Activated CD8-positive, alpha-beta memory T cell treated with anti-CD3 and anti-CD28 coated beads, Interleukin-2, amount 10 ng/mL, durations not matched to agents 7 days and 5 days (primary cell): ENCODE data around the gene CXCL1. TPM values are rescaled to one million over a fixed set of nuclear protein-coding genes. Genes with fewer than 3 reads are reported as not detected.

ENCODE experiments used
- ATAC-seq: fragments of 150-1000 bp; cut with Tn5 transposase; one replicate; pipeline ENCODE4 v1.10.0; 2021; ENCODE audit warnings: moderate library complexity
- CTCF ChIA-PET: fragments of 350-600 bp; sonication (Branson Sonifier 250); formaldehyde crosslinking; loops from one replicate; lab custom pipeline; 2021; ENCODE audit warnings: antibody characterized with exemption; lab: Charles Lee
- DNase-seq: peaks from one replicate; pipeline ENCODE4 v3.0.0-alpha.2; 2020
- H3K27ac Mint-ChIP-seq: one replicate; pipeline ENCODE4 v1.8.0; 2021; ENCODE audit warnings: mild to moderate bottlenecking, mixed read lengths
- H3K27me3 Mint-ChIP-seq: one replicate; pipeline ENCODE4 v1.8.0; 2021; ENCODE audit warnings: mixed read lengths
- H3K36me3 Mint-ChIP-seq: one replicate; pipeline ENCODE4 v1.8.0; 2021; ENCODE audit warnings: mild to moderate bottlenecking, mixed read lengths
- H3K4me1 Mint-ChIP-seq: one replicate; pipeline ENCODE4 v1.8.0; 2021; ENCODE audit warnings: mixed read lengths
- H3K4me3 Mint-ChIP-seq: one replicate; pipeline ENCODE4 v1.8.0; 2021; ENCODE audit warnings: mild to moderate bottlenecking, moderate library complexity, mixed read lengths
- H3K9me3 Mint-ChIP-seq: one replicate; pipeline ENCODE4 v1.8.0; 2022; ENCODE audit warnings: low read depth, mixed read lengths
- total RNA-seq, 2 experiments: library from RNA; stranded (reverse); gene quantifications; one replicate each; pipeline ENCODE4 v1.2.3, GENCODE V29; 2021

Gene CXCL1
- total RNA-seq, 2 experiments from 2014 or later, result not detected

DNA sequence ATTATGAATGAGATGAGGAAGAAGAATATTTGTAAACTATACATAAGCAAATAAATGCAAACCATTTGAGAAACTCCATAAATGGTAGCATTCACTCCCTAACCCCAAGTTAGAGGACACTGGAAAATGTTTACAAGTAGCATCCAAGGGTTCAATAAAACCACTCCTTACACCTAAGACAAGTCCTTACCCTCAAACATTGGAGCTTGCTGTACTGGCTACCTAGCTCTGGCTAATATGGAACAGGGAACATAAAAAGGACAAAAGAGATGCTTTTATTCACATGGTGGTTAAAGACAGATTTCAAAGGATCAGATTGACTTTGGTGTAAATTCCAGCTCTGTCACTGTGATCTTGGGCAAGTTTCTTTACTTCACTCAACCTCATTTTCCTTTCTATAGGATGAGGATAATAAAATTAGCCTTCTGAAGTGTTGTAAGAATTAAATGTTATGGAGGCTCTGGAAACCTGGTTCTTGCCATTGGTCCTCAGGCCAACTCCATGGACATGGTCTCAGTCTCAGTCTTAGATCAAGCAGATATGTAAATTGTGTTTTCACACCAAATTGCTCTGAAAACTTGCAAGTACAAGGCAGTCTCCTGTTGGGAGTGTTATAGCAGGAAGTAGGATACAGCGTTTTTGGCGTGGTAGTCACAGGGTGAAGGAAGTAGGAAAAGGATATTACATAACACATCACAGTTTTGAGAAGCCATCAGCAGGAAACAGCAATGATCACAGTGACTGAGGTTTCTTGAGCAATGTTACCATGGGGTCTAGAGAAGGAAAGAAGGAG is 3.3 kb downstream of the CXCL1 start:
- Mint-ChIP-seq H3K27ac (no peak overlapping the region), H3K36me3 (no peaks in the 10 kb centered on the region), H3K4me1 (no peaks in the 10 kb centered on the region), H3K9me3 (no peaks in the 10 kb centered on the region), H3K27me3 (peaks cover 19% of the 10 kb centered on the region), H3K4me3 (no peak overlapping the region)
- DNase-seq, result no peak
- no peak for ATAC-seq
- CTCF ChIA-PET, result no interaction called here

DNA sequence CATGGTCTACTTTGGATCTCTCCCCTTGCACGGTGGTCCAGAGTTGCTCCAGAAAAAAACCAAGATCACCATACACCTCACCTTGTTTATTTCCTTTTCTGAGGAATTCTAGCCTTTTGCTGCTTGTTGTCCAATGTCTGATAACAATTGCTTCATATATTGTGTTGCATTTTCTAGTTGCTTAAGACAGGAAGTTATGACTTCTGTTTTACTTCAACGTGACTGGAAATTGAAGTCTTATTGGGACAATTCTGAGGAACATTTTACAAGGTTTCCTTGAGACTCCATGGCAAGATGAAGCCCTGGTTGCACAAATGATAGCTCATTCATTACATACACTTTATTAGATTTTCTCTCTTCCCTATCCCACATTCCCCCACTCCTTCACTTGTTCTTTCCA is 5.2 kb downstream of the CXCL1 start:
- Mint-ChIP-seq H3K9me3 (no peaks in the 10 kb centered on the region), H3K27me3 (peaks cover 7% of the 10 kb centered on the region), H3K4me3 (no peak overlapping the region), H3K36me3 (no peaks in the 10 kb centered on the region), H3K4me1 (no peaks in the 10 kb centered on the region), H3K27ac (no peak overlapping the region)
- no peak for DNase-seq
- no peak for ATAC-seq
- CTCF ChIA-PET, result no interaction called here

- Mint-ChIP-seq H3K27ac (no peak overlapping the region), H3K4me3 (no peak overlapping the region), H3K9me3 (no peaks in the 10 kb centered on the region), H3K36me3 (no peaks in the 10 kb centered on the region), H3K27me3 (no peaks in the 10 kb centered on the region), H3K4me1 (no peaks in the 10 kb centered on the region)
- no peak for DNase-seq
- CTCF ChIA-PET, result no interaction called here
- no peak for ATAC-seq
Measured at GRCh38 chr4:73875401-73875800, 6.2 kb downstream of the CXCL1 start.

DNA sequence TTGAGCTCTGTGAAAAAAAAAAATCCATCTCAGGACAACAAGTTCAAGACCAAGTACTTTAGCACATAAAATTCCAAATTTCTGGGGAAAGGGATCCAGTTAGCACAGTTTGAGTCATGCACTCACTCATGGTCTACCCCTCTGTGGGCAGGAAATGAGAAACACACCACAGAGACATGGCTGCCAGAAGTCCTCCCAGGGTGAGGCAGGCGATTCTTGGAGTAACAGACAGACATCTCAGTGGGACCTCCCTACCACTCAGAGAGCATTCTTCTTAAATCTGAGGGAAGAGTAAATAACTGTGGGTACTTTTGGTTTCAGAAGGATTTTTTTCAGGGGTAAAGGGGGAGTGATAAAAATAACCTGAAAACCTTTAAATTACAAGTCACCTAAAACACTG is 14.1 kb downstream of the CXCL1 start:
- Mint-ChIP-seq H3K4me1 (peaks cover 2% of the 10 kb centered on the region), H3K27ac (no peak overlapping the region), H3K36me3 (no peaks in the 10 kb centered on the region), H3K9me3 (no peaks in the 10 kb centered on the region), H3K4me3 (no peak overlapping the region), H3K27me3 (no peaks in the 10 kb centered on the region)
- ATAC-seq, result no peak
- DNase-seq, result no peak
- CTCF ChIA-PET, result no interaction called here

DNA sequence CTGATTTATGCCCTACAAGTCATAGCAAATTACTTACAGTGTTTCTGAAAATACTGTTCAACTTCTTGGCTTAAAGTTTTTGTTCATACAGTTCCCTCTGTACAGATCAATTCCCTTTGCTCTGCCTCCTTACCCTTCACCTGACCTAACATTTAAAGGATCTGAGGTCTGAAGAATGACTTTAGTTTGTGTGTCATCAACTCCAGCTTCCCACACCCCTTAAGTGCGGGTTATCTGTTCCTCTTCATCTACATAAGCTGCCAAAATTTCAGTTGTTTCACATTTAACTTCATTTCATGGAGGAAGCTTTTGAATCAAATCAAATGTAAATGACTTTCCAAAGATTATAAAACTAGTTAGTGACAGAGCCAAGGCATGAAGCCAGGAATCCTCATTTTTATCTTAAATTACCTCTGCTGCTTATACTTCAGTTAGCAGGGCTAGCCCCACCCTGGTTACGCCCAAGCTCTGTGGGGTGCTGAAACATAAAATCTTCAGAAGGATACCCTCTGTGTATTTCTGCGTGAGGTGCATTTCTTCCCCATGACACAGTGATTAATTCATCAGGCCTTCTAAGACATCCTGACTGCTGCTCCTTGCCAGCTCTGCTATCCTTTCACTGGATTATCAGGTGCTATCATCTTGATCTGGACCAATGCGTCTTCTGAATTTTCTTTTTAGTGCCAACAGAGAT is 16.5 kb downstream of the CXCL1 start:
- DNase-seq, result no peak
- no peaks in the 10 kb centered on the region for H3K27me3 Mint-ChIP-seq
- peaks cover 2% of the 10 kb centered on the region for H3K4me1 Mint-ChIP-seq
- H3K27ac Mint-ChIP-seq, result no peak overlapping the region
- no peak overlapping the region for H3K4me3 Mint-ChIP-seq
- no peak for ATAC-seq
- CTCF ChIA-PET, result no interaction called here
- no peaks in the 10 kb centered on the region for H3K36me3 Mint-ChIP-seq
- H3K9me3 Mint-ChIP-seq, result no peaks in the 10 kb centered on the region

DNA sequence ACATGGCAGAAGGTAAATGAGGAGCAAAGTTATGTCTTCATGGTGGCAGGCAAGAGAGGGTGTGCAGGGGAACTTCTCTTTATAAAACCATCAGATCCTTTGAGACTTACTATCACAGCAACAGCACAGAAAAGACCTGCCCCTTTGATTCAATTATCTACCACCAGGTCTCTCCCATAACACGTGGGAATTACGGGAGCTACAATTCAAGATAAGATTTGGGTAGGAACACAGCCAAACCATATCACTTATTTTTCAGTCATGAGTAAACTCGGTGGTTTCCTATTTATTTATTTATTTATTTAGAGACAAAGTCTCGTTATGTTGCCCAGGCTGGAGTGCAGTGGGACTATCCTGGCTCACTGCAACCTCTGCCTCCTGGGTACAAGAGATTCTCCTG is 22.1 kb downstream of the CXCL1 start:
- CTCF ChIA-PET, result no interaction called here
- H3K4me3 Mint-ChIP-seq, result no peak overlapping the region

GRCh38 chr4:73891739-73892405 is 22.7 kb downstream of the CXCL1 start:
- H3K27me3 Mint-ChIP-seq, result no peaks in the 10 kb centered on the region
- H3K4me1 Mint-ChIP-seq, result no peaks in the 10 kb centered on the region
- ATAC-seq, result no peak
- CTCF ChIA-PET, result no interaction called here
- H3K27ac Mint-ChIP-seq, result no peak overlapping the region
- DNase-seq, result no peak
- no peaks in the 10 kb centered on the region for H3K9me3 Mint-ChIP-seq
- no peak overlapping the region for H3K4me3 Mint-ChIP-seq
- H3K36me3 Mint-ChIP-seq, result no peaks in the 10 kb centered on the region

More for the DNA sequence above, 22.1 kb downstream of the CXCL1 start:
- H3K4me1 Mint-ChIP-seq, result no peaks in the 10 kb centered on the region
- no peaks in the 10 kb centered on the region for H3K27me3 Mint-ChIP-seq
- H3K27ac Mint-ChIP-seq, result no peak overlapping the region
- no peak for ATAC-seq
- no peak for DNase-seq
- no peaks in the 10 kb centered on the region for H3K9me3 Mint-ChIP-seq
- no peaks in the 10 kb centered on the region for H3K36me3 Mint-ChIP-seq

GRCh38 chr4:73892966-73893365 is 23.8 kb downstream of the CXCL1 start:
- H3K4me3 Mint-ChIP-seq, result no peak overlapping the region
- no peak overlapping the region for H3K27ac Mint-ChIP-seq
- H3K27me3 Mint-ChIP-seq, result no peaks in the 10 kb centered on the region
- ATAC-seq (no peak), DNase-seq (no peak)
- no peaks in the 10 kb centered on the region for H3K4me1 Mint-ChIP-seq
- H3K9me3 Mint-ChIP-seq, result no peaks in the 10 kb centered on the region
- CTCF ChIA-PET, result no interaction called here
- H3K36me3 Mint-ChIP-seq, result no peaks in the 10 kb centered on the region

DNA sequence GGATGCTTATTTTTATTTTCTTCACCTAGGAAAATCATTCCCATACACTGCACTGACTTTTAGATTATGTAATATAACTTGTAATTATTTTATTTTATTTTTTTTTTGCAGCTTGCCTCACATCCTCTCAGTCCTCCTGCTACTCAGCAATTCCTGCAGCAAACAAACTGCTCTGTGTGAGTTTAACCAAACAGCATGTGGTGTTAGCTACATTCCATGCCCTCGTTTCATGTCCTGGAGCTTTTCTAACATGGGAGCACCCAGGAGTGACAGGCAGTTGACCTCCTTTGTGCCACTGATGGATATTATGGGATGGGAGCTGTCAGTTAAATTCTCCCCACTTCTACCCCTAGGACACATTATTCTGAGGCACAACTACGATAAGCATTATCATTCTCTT is 24.8 kb downstream of the CXCL1 start:
- ATAC-seq, result no peak
- H3K36me3 Mint-ChIP-seq, result no peaks in the 10 kb centered on the region
- H3K4me3 Mint-ChIP-seq, result no peak overlapping the region
- H3K4me1 Mint-ChIP-seq, result no peaks in the 10 kb centered on the region
- no peak for DNase-seq
- H3K9me3 Mint-ChIP-seq, result no peaks in the 10 kb centered on the region
- CTCF ChIA-PET, result no interaction called here
- H3K27ac Mint-ChIP-seq, result no peak overlapping the region
- no peaks in the 10 kb centered on the region for H3K27me3 Mint-ChIP-seq

DNA sequence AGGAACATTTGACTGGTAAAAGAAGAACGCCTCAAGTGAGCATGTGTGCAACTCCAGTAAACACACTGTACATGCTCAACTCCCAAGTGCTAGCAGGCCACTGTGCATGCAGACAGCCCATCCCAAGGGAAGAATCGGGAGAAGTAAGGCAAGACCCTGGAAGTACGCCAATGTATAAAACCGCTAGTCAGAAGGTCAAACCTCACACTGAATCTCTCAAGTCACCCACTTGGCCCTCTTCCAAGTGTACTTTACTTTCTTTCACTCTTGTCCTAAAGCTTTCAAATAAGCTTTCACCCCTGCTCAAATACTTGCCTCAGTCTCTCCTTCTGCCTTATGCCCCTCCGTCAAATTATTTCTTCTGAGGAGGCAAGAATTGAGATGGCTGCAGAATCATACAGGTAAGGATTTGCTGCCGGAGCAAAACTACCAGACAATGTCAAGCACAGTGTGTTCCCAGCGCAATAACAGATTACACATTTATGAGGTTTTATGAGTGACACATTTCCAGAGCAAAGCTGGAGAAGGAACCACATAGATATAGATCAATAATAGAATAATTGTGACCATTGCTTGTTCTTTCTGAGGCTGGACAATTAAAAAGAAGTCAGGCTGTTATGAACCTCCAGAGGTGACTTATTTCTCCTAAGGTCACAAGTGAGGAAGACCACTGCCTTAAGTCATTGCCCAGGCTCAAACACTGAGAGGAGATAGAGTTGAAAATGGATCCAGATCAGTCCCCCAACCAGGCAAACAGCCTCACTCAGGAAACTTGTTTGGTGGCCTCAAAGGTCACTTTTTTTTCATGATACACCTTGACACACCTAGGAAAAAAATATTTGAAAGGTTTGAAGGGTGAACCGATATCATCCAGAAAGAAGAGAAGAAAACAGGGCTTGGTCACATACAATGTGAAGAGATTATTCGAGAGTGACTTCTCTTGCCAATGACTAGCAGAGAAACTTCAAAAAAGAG is 26.3 kb downstream of the CXCL1 start:
- DNase-seq, result no peak
- H3K36me3 Mint-ChIP-seq, result no peaks in the 10 kb centered on the region
- ATAC-seq, result no peak
- no peak overlapping the region for H3K27ac Mint-ChIP-seq
- no peak overlapping the region for H3K4me3 Mint-ChIP-seq
- no peaks in the 10 kb centered on the region for H3K27me3 Mint-ChIP-seq
- CTCF ChIA-PET, result no interaction called here
- no peaks in the 10 kb centered on the region for H3K9me3 Mint-ChIP-seq
- H3K4me1 Mint-ChIP-seq, result no peaks in the 10 kb centered on the region

DNA sequence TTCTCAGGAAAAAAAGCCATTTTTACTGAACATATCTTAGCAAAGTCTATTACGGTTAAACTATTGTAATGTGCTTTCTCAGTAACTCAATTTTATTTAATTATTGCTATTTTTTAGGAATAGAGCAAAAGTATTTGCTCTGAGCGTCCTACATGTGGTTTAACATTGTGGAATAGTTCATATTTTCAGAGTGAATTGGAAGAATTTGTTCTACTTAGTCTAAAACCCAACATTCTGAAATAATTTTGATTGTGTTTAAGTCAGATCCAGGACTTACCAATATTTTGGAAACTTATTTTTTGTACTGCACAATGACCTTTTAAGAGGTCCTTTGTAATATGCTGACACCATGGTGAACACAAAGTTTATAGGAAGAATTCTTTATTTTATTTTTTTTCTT is 27.2 kb downstream of the CXCL1 start:
- no peaks in the 10 kb centered on the region for H3K27me3 Mint-ChIP-seq
- CTCF ChIA-PET, result no interaction called here
- no peaks in the 10 kb centered on the region for H3K9me3 Mint-ChIP-seq
- no peak overlapping the region for H3K27ac Mint-ChIP-seq
- ATAC-seq (no peak), DNase-seq (no peak)
- H3K36me3 Mint-ChIP-seq, result no peaks in the 10 kb centered on the region
- no peak overlapping the region for H3K4me3 Mint-ChIP-seq
- no peaks in the 10 kb centered on the region for H3K4me1 Mint-ChIP-seq

- ATAC-seq (no peak), DNase-seq (no peak)
- Mint-ChIP-seq H3K27me3 (no peaks in the 10 kb centered on the region), H3K4me3 (no peak overlapping the region), H3K9me3 (no peaks in the 10 kb centered on the region), H3K36me3 (no peaks in the 10 kb centered on the region), H3K27ac (no peak overlapping the region), H3K4me1 (no peaks in the 10 kb centered on the region)
- CTCF ChIA-PET, result no interaction called here
Measured at GRCh38 chr4:73897380-73898136, 28.4 kb downstream of the CXCL1 start.
